Measurements from ENCODE around the gene USP32. TPM values are rescaled to one million over a fixed set of nuclear protein-coding genes. Genes with fewer than 3 reads are reported as not detected.

The USP32 gene
- total RNA-seq, 1 donor from 2014 or later = 39.1 TPM

DNA sequence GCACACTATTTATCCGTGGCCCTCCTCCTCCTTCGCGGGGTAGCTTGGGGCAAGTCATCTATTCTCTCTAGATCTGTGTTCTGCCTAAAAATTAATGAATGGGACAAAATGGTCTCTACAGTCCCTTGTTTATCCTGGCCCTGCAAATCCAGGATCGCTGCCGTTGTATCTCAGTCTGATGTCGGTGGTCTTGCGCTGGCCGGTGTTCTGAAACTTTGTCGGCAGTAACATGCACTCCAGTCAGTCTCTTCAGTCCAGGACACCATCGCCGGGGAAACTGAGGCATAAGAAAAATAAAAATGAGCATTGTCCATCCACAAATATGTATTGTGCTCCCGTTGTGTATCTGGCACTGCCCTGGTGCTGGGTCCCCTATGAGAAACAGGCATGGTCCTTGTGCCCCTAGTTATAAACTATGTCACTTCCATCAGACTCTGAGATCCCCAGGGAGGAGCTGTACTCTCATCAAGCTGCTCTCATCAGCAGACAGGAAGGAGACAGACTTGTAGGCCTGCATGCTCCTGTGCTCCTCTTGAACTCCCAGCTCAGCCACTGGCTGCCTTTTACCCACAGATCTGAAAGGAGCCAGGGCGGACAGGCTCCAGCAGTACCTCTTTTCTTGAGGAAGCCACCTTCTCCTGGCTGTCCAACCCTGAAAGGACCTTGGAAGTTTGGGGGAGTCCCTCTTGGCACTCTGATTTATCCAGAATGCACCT is 255.8 kb downstream of the USP32 start:
- peaks cover 5% of the 10 kb centered on the region for H3K9me3 Mint-ChIP-seq
- DNase-seq (ENCODE audit: extremely low spot score, unreplicated experiment) = no peak
- TF ChIP-seq, protein P1, sequence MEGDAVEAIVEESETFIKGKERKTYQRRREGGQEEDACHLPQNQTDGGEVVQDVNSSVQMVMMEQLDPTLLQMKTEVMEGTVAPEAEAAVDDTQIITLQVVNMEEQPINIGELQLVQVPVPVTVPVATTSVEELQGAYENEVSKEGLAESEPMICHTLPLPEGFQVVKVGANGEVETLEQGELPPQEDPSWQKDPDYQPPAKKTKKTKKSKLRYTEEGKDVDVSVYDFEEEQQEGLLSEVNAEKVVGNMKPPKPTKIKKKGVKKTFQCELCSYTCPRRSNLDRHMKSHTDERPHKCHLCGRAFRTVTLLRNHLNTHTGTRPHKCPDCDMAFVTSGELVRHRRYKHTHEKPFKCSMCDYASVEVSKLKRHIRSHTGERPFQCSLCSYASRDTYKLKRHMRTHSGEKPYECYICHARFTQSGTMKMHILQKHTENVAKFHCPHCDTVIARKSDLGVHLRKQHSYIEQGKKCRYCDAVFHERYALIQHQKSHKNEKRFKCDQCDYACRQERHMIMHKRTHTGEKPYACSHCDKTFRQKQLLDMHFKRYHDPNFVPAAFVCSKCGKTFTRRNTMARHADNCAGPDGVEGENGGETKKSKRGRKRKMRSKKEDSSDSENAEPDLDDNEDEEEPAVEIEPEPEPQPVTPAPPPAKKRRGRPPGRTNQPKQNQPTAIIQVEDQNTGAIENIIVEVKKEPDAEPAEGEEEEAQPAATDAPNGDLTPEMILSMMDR (conservative IDR thresholded peaks at IDR 0.05) = no peak
- H3K36me3 Mint-ChIP-seq = peaks cover 3% of the 10 kb centered on the region
- peak overlapping the region; percentile 97 for H3K4me3 Mint-ChIP-seq
- H3K27me3 Mint-ChIP-seq = peaks cover 54% of the 10 kb centered on the region
- no peak overlapping the region for H3K27ac Mint-ChIP-seq
- H3K4me1 Mint-ChIP-seq (ENCODE audit: unreplicated experiment) = peaks cover 20% of the 10 kb centered on the region

DNA sequence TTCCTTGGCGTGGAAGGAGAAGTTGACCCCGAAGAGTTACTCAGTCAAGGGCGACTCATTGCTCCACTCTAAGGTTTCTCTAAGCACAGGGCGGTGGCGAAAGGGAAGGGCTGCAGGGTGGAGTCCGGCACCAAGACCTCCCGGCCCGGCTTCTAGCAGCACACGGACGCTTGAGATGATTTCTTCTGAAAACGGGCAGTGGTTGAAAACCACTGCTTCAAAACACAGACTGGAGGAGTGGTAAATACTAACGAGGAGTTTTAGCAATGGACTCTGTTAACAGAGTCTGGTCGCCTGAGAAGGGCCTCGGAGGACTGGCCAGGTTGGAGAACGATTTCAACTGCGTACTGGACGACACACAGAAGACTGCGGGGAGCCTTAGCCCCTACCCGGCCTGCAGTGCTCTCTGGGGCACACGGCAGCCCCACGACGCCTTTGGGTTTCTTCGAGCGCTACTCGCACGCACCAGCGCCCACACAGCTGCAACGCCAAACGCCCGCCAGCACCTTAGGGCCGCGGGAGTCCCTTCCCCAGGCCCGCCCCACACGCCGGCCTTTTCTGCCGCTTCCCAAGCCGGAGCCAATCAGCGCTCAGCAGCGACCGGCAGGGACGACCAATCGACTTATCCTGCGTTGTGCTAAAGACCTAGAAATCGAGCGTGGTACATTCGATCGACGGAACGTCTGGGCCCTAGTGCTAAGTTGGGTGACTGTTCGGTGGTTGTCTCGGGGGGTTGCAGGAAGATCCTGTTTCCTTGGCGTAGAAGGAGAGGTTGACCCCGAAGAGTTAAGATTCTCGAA is 256.6 kb downstream of the USP32 start:
- Mint-ChIP-seq H3K4me1 (ENCODE audit: unreplicated experiment) (peaks cover 20% of the 10 kb centered on the region), H3K4me3 (peak overlapping the region; percentile 97), H3K36me3 (peaks cover 3% of the 10 kb centered on the region), H3K27me3 (peaks cover 46% of the 10 kb centered on the region), H3K27ac (peak overlapping the region; percentile 62), H3K9me3 (peaks cover 5% of the 10 kb centered on the region)
- peak; percentile 84 for DNase-seq (ENCODE audit: extremely low spot score, unreplicated experiment)
- TF ChIP-seq, protein P1 (conservative IDR thresholded peaks at IDR 0.05) = no peak

- Mint-ChIP-seq H3K27ac (peak overlapping the region; percentile 62), H3K27me3 (peaks cover 38% of the 10 kb centered on the region), H3K9me3 (peaks cover 5% of the 10 kb centered on the region), H3K4me3 (peak overlapping the region; percentile 97), H3K36me3 (peaks cover 3% of the 10 kb centered on the region), H3K4me1 (ENCODE audit: unreplicated experiment) (peaks cover 20% of the 10 kb centered on the region)
- TF ChIP-seq, protein P1 (conservative IDR thresholded peaks at IDR 0.05) = no peak
- DNase-seq (ENCODE audit: extremely low spot score, unreplicated experiment) = no peak
These were observed 257.4 kb downstream of the USP32 start for GRCh38 chr17:60134396-60135150.

DNA sequence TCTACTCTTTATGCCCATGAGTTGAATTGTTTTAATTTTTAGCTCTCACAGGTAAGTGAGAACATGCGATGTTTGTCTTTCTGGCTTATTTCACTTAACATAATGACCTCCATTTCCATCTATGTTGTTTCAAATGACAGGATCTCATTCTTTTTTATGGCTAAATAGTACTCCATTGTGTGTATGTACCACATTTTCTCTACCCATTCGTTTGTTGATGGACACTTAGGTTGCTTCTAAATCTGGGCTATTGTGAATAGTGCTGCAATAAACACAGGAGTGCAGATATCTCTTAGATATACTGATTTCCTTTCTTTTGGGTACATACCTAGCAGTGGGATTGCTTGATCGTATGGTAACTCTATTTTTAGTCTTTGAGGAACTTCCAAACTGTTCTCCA is 261.5 kb downstream of the USP32 start:
- no peaks in the 10 kb centered on the region for H3K36me3 Mint-ChIP-seq
- H3K27ac Mint-ChIP-seq = no peak overlapping the region
- H3K9me3 Mint-ChIP-seq = peaks cover under 1% of the 10 kb centered on the region
- no peak overlapping the region for H3K4me3 Mint-ChIP-seq
- peaks cover 19% of the 10 kb centered on the region for H3K27me3 Mint-ChIP-seq
- no peak for DNase-seq (ENCODE audit: extremely low spot score, unreplicated experiment)
- H3K4me1 Mint-ChIP-seq (ENCODE audit: unreplicated experiment) = peaks cover 26% of the 10 kb centered on the region
- TF ChIP-seq, protein P1 (conservative IDR thresholded peaks at IDR 0.05) = no peak

GRCh38 chr17:60129164-60129563 is 262.8 kb downstream of the USP32 start:
- Mint-ChIP-seq H3K27ac (no peak overlapping the region), H3K4me3 (no peak overlapping the region), H3K27me3 (peaks cover 19% of the 10 kb centered on the region), H3K4me1 (ENCODE audit: unreplicated experiment) (peaks cover 15% of the 10 kb centered on the region), H3K36me3 (no peaks in the 10 kb centered on the region), H3K9me3 (no peaks in the 10 kb centered on the region)
- TF ChIP-seq, protein P1 (conservative IDR thresholded peaks at IDR 0.05) = no peak
- DNase-seq (ENCODE audit: extremely low spot score, unreplicated experiment) = no peak

Other genes with a start within 250 kb of the USP32 start
- gene CA4, start 242.2 kb downstream of the USP32 start, total RNA-seq (ENCODE audit: low replicate concordance) = 11.4 and 21.1 TPM in 2 replicates
- gene CHCT1, start 30.4 kb upstream of the USP32 start, total RNA-seq (ENCODE audit: low replicate concordance) = not detected in 2 replicates
- gene APPBP2, start 134.1 kb upstream of the USP32 start, total RNA-seq (ENCODE audit: low replicate concordance) = 44.8 and 66.4 TPM in 2 replicates
- 24.1 and 25.4 TPM in 2 replicates for gene PPM1D, start 208.1 kb upstream of the USP32 start, total RNA-seq (ENCODE audit: low replicate concordance)